Endothelial cell (in vitro differentiated cells): ENCODE data around the gene TGFB2. TPM values are rescaled to one million over a fixed set of nuclear protein-coding genes. Genes with fewer than 3 reads are reported as not detected.

ENCODE experiments used
- DNase-seq: peaks from one replicate; pipeline ENCODE4 v3.0.0; 2021; ENCODE audit warnings: low spot score
- H3K27ac Mint-ChIP-seq: one replicate; pipeline ENCODE4 v1.8.0; 2021; ENCODE audit warnings: mixed read lengths, inconsistent platforms; ENCODE audit not compliant: unreplicated experiment
- H3K27me3 Mint-ChIP-seq: one replicate; pipeline ENCODE4 v1.8.0; 2021; ENCODE audit warnings: mild to moderate bottlenecking, moderate library complexity, mixed read lengths, inconsistent platforms; ENCODE audit not compliant: unreplicated experiment
- H3K36me3 Mint-ChIP-seq: one replicate; pipeline ENCODE4 v1.8.0; 2021; ENCODE audit warnings: mild to moderate bottlenecking, low read depth, mixed read lengths, inconsistent platforms; ENCODE audit not compliant: unreplicated experiment
- H3K4me1 Mint-ChIP-seq: one replicate; pipeline ENCODE4 v1.8.0; 2021; ENCODE audit warnings: mild to moderate bottlenecking, mixed read lengths, inconsistent platforms; ENCODE audit not compliant: unreplicated experiment
- H3K4me3 Mint-ChIP-seq: one replicate; pipeline ENCODE4 v1.8.0; 2021; ENCODE audit warnings: mild to moderate bottlenecking, mixed read lengths, inconsistent platforms; ENCODE audit not compliant: unreplicated experiment
- H3K9me3 Mint-ChIP-seq: one replicate; pipeline ENCODE4 v1.8.0; 2021; ENCODE audit warnings: mixed read lengths, inconsistent platforms; ENCODE audit not compliant: unreplicated experiment
- CTCF ChIP-seq: fragments of 200-600 bp; sonication (generic); IDR thresholded peaks from one replicate; pipeline ENCODE4 v1.5.0; 2021; ENCODE audit warnings: antibody characterized with exemption; ENCODE audit not compliant: unreplicated experiment
- total RNA-seq: library from RNA; stranded (reverse); fragmentation: NEBNext Ultra II Directional; extraction: Animal tissue kit (Norgen Biotek cat#: 25700); gene quantifications from one replicate; pipeline ENCODE4 v1.2.1, GENCODE V29; 2021; ENCODE audit not compliant: unreplicated experiment

Gene TGFB2
- total RNA-seq, 1 donor from 2014 or later: 0.62 TPM

GRCh38 chr1:218479436-218480115 is 134.4 kb downstream of the TGFB2 start:
- no peak for DNase-seq
- Mint-ChIP-seq H3K4me1 (no peaks in the 10 kb centered on the region), H3K27ac (no peak overlapping the region), H3K27me3 (no peaks in the 10 kb centered on the region), H3K9me3 (no peaks in the 10 kb centered on the region), H3K4me3 (no peak overlapping the region), H3K36me3 (no peaks in the 10 kb centered on the region)
- no peak for TF ChIP-seq CTCF

- no peak overlapping the region for H3K27ac Mint-ChIP-seq
- no peaks in the 10 kb centered on the region for H3K27me3 Mint-ChIP-seq
- H3K36me3 Mint-ChIP-seq: no peaks in the 10 kb centered on the region
- DNase-seq: no peak
- no peak overlapping the region for H3K4me3 Mint-ChIP-seq
- H3K4me1 Mint-ChIP-seq: no peaks in the 10 kb centered on the region
- H3K9me3 Mint-ChIP-seq: no peaks in the 10 kb centered on the region
- no peak for TF ChIP-seq CTCF
Measured at GRCh38 chr1:218480137-218480536, 135.0 kb downstream of the TGFB2 start.

- no peak for TF ChIP-seq CTCF
- Mint-ChIP-seq H3K36me3 (no peaks in the 10 kb centered on the region), H3K27me3 (no peaks in the 10 kb centered on the region), H3K27ac (no peak overlapping the region), H3K4me1 (no peaks in the 10 kb centered on the region), H3K4me3 (no peak overlapping the region), H3K9me3 (no peaks in the 10 kb centered on the region)
- no peak for DNase-seq
Measured at GRCh38 chr1:218480588-218481099, 135.5 kb downstream of the TGFB2 start.

GRCh38 chr1:218481116-218481775 is 136.1 kb downstream of the TGFB2 start:
- no peak overlapping the region for H3K27ac Mint-ChIP-seq

More at GRCh38 chr1:218481116-218481775, 136.1 kb downstream of the TGFB2 start:
- Mint-ChIP-seq H3K4me1 (no peaks in the 10 kb centered on the region), H3K9me3 (no peaks in the 10 kb centered on the region), H3K36me3 (no peaks in the 10 kb centered on the region), H3K4me3 (no peak overlapping the region), H3K27me3 (no peaks in the 10 kb centered on the region)
- no peak for TF ChIP-seq CTCF
- no peak for DNase-seq
